GM23338 (cell line): ENCODE data around the gene PWP2.
"Not testable (repeated sequence)": the region's sequence is repeated elsewhere in the genome, so short reads cannot be mapped to it uniquely, and the experiment has no call there.

Experiments
- EZH2phosphoT487 ChIP-seq: fragments of 200-600 bp; sonication (generic); IDR thresholded peaks from one replicate; pipeline ENCODE4 v1.8.1; 2018; ENCODE audit warnings: antibody characterized with exemption; ENCODE audit not compliant: unreplicated experiment
- TF ChIP-seq, protein P1 (sequence below), 2 experiments: fragments of 200-600 bp in 1 of 2; sonication (generic) in 1 of 2; conservative IDR thresholded peaks; 2 replicates each; pipeline versions ENCODE4 v1.5.1 to v1.6.1; 2016 to 2017; ENCODE audit warnings: antibody characterized with exemption in 2 of 2, low read depth in 2 of 2, mild to moderate bottlenecking in 2 of 2, moderate library complexity in 1 of 2

DNA sequence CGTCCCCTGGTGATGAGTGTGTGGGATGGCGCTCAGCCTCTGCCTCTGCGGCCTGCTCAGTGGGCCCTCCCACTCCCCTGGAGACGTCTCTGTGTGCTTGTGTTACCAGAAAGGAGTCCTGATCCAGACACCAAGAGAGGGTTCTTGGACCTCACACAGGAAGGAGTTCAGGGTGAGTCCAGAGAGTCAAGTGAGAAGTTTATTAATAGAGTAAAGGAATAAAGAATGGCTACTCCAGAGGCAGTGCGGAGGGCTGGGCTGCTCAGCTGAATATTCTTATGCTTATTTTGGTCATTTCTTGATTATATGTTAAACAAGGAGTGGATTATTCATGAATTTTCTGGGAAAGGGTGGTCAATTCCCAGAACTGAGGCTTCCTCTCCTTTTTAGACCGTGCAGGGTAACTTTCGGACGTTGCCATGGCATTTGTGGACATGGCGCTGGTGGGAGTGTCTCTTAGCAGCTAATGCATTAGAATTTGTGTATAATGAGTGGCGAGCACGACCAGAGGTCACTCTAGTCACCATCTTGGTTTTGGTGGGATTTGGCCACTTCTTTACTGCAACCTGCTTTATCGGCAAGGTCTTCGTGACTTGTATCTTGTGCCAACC lies 64.9 kb downstream of the PWP2 start:
- TF ChIP-seq EZH2phosphoT487 = not testable (repeated sequence)
- TF ChIP-seq, protein P1, sequence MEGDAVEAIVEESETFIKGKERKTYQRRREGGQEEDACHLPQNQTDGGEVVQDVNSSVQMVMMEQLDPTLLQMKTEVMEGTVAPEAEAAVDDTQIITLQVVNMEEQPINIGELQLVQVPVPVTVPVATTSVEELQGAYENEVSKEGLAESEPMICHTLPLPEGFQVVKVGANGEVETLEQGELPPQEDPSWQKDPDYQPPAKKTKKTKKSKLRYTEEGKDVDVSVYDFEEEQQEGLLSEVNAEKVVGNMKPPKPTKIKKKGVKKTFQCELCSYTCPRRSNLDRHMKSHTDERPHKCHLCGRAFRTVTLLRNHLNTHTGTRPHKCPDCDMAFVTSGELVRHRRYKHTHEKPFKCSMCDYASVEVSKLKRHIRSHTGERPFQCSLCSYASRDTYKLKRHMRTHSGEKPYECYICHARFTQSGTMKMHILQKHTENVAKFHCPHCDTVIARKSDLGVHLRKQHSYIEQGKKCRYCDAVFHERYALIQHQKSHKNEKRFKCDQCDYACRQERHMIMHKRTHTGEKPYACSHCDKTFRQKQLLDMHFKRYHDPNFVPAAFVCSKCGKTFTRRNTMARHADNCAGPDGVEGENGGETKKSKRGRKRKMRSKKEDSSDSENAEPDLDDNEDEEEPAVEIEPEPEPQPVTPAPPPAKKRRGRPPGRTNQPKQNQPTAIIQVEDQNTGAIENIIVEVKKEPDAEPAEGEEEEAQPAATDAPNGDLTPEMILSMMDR (conservative IDR thresholded peaks at IDR 0.05; ENCODE audit: low read depth in 2 of 2) = not testable (repeated sequence)
